ENCODE measurements around the gene SAAL1. TPM values are rescaled to one million over a fixed set of nuclear protein-coding genes. Genes with fewer than 3 reads are reported as not detected.

SAAL1 gene
- total RNA-seq, 1 donor from 2014 or later, result 12.7 TPM

Other genes starting within 250 kb of the SAAL1 start
- gene SERGEF, start 93.0 kb downstream of the SAAL1 start, total RNA-seq, result 15.9 and 20.0 TPM in 2 replicates
- gene TPH1, start 59.8 kb downstream of the SAAL1 start, total RNA-seq, result under 0.01 TPM in 1 of 2 replicates, not detected in the other
- under 0.01 and 0.40 TPM in 2 replicates for gene MRGPRX3, start 26.5 kb upstream of the SAAL1 start, total RNA-seq
- 0.79 and 0.87 TPM in 2 replicates for gene MRGPRX4, start 66.8 kb upstream of the SAAL1 start, total RNA-seq
- gene SAA4, start 130.7 kb upstream of the SAAL1 start, total RNA-seq, result not detected in 2 replicates
- gene SAA2, start 142.6 kb upstream of the SAAL1 start, total RNA-seq, result not detected in 2 replicates
- not detected in 2 replicates for gene SAA1, start 160.2 kb upstream of the SAAL1 start, total RNA-seq
- gene HPS5, start 216.1 kb upstream of the SAAL1 start, total RNA-seq, result 16.6 and 28.2 TPM in 2 replicates
- 41.0 and 45.8 TPM in 2 replicates for gene GTF2H1, start 216.5 kb upstream of the SAAL1 start, total RNA-seq